ENCODE data around the gene TMEM169.

The TMEM169 gene, protein sequence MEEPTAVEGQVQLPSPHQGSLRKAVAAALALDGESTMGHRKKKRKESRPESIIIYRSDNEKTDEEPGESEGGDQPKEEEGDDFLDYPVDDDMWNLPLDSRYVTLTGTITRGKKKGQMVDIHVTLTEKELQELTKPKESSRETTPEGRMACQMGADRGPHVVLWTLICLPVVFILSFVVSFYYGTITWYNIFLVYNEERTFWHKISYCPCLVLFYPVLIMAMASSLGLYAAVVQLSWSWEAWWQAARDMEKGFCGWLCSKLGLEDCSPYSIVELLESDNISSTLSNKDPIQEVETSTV

DNA sequence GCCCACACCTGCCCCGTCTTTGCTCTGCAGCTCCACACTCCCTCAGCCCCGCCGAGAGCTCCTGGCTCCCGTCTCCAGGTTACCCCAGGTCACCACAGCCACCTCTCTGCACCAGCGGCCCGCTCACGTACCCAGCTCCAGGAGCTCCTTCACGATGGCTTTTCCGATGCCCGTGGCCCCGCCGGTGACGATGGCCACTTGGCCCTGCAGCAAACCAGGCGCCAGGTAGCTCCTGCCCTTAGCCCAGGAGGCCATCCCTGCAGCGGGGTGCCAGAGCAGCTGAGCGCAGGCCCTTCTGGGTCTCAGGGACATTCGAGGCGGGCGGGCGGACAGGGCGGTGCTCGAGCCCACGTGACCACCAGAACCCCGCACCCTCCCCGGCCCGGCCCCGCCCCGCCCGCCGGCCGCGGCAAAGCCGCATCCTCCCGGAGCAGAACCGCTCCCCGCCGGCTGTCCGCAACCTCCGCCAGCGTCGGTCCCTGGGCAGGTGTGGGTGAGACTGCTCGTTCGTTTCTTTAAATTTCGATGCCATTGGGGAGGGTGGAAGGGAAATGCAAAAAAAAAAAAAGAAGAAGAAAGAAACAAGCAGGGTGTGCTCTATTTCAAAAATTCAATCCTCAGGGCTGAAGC is at the start of gene TMEM169, which contains the start of gene PECR:
TMEM169 (plus strand) TSS at position 433 of the 630 bp plus-strand sequence. CDS start 14,045 bp downstream, outside the sequence.
PECR (minus strand) TSS at position 323 of the 630 bp plus-strand sequence; CDS start at position 255, 68 bp downstream.
- DNase-seq (ENCODE audit: low read depth in 2 of 2, low spot score in 1 of 2) = peak; percentile 32 to 61

DNA sequence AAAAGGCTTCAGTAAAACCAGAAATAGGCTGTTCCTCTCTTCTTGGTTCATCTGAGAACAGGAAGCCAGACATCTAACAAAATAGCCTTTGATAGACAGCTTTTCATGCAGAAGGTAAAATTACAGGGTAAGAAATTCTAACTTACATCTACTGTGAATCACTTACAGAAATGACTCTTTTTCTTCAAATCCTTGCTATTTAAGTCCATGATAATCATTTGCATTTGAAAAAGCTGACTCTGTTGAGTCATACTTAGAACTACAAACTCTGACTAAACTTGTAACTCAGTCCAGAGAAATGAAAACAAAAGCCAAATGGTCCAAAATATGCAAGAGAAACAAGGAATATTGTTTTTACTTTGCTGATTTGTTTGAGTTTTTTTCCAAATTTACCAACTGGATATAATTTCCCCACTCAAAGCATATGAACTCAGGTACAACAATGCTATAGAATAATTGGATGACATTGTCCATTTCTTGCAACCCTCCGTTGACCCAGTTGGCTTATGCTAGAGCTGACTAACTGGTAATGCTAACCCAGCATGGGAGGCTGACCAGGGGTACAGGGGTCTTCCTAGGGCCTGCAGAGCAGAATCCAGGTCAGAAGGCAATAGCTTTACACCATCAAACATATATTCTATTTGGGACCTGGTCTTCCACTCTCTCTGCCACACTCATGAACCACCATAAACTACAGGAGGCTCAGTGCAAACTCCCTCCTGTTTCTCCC is 49.6 kb upstream of the TMEM169 start:
- DNase-seq (ENCODE audit: low read depth in 2 of 2, low spot score in 1 of 2) = no peak

DNA sequence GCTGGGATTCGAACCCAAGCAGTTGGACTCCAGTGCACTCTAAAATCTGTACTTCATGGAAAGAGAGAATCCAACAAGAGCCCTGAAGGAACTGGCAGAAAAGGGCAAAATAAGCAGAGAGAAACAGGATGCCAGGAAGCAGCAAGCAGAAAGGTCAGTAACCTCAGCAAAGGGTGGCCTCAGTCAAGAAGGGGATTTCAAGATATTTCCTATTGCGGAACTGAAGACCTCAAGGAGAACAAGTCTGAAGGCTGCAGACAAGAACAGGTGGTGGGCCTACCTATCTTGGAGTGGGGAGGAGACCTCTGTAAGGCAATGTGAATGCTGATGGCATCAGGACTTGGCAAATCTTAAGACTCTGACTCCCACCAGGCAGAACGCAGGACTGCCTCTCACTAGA is 48.3 kb upstream of the TMEM169 start:
- DNase-seq (ENCODE audit: low read depth in 2 of 2, low spot score in 1 of 2) = no peak

DNA sequence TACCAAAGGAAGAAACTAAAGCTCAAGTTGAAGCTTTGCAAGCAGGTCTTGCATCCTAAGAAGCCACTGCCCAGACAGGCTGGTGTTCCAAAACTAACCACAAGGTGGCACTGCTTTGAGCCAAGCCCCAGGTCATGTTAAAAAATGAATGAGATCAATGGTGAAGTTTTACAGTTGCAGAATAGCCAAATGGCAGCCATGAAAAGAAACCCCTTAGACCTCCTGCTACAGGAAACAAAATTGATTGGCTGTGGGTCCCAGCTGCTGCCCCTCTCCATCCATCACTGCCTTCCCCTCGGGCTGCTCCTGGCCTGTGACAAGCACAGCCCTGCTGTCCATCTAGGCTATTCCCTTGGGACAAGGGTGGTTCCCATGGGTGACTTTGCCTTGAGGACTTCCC is 47.7 kb upstream of the TMEM169 start:
- DNase-seq (ENCODE audit: low read depth in 2 of 2, low spot score in 1 of 2) = peak; percentile 53 to 68

DNA sequence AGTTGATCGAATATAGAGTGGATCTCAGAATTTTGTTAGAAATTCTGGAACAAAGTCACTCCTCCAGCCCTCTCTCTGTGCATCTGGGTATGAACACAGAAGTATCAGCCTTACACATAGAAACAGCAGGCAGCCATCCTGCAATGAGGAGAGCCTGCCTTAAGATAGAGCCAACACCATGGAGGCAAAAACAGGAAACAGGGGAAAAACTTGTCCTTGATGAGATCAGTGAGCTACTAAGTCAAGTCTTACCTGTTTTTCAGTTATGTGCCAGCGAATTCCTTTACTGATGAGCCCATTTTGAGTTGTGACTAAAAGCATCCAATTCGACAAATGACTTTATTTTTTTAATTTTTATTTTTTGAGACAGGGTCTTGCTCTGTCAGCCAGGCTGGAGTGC is 41.8 kb upstream of the TMEM169 start:
- DNase-seq (ENCODE audit: low read depth in 2 of 2, low spot score in 1 of 2) = no peak

DNA sequence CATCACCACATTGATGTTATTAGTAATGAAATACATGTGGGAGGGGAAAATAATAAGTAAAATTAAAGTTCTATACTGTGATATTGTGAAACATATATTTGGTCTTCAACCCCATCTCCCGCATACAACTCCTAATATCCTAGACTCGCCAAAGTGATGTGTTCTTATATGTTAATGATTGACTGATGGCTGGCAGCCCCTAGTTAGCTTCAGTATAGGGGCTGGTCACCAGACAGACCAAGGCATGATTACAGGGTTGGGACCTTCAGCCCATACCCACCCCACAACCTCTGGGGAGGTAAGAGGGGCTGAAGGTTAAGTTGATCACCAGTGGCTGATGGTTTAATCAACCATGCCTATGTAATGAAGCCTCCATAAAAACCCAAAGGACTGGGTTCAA is 40.3 kb upstream of the TMEM169 start:
- DNase-seq (ENCODE audit: low read depth in 2 of 2, low spot score in 1 of 2) = no peak

DNA sequence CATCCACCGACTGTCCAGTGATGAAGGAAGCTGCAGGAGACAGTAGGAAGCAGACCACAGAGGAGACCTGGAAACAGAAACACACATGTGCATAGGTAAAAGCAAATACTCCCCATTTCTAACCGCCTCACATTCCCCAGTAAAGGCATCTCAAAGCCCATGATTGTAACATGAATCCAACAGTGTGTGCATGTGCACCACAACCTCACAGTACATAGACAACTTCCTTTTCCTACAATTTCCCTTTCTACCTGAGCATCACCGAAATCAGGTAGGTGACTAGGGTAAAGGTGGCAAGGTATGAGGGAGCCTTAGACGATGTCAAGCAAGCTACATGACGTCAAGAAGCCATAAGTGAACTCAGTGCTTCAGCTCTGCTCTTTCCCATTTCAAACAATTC is 37.8 kb upstream of the TMEM169 start:
- DNase-seq (ENCODE audit: low read depth in 2 of 2, low spot score in 1 of 2) = no peak

DNA sequence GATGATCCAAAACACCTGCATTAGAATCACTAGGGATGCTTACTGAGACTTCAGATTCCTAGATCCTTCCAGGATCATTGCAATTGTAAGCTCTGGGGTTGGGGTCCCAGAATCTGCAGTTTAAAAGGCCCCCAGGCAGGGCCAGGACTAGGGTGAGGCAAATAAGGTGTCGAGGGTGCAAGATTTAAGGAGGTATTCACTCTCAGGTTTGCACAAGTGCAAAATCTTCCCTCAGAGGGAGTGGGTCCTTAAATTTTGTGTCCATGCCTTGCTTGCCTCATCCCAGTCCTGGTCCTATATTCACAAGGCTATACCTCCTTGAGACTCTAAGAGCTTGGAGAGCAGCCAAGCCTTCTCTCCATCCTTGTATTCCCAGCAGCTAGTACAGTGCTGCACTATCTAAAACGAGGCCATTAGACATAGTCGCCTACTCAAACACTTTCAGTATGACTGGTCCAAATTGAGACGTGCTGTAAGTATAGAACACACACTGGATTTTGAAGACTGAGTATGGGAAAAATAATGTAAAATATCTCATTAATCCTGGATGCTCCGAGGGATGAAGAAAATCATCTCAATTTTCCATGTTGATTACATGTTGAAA is 36.7 kb upstream of the TMEM169 start:
- DNase-seq (ENCODE audit: low read depth in 2 of 2, low spot score in 1 of 2) = no peak

DNA sequence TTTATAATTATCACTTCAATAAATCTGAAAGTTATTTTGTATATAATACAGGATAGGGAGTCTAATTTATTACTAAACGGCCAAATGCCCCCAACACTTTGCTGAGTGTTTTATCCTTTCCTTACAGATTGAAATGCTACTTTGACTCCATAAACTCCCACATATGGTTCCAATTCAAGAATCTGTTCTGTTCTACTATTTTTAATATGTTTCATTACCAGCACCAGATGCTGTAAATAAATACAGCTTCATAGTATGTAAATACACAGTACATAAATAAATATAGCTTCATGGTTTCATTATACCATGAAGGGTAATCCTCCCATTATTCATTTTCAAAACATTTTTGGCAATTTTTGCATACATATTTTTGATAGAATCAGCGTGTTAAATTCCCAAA is 34.3 kb upstream of the TMEM169 start:
- no peak for DNase-seq (ENCODE audit: low read depth in 2 of 2, low spot score in 1 of 2)

DNA sequence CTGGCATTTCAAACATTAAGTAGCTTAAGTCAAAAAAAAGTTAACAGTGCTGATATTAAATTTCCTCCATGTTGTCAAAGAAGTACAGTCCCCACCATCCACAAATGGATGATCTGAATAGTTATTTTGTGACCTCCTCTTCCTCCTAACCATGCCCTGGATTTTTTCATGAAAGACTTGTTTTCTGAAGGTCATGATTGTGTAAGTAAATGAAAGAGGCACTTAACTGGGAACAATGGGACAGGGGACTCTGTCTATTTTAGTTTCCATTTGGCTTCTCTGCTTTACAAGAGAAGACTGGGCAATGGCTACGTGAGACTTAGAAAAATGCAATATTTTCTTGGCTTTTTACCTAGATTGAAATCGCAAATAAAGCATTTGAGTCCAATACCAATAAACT is 32.3 kb upstream of the TMEM169 start:
- DNase-seq (ENCODE audit: low read depth in 2 of 2, low spot score in 1 of 2) = no peak

DNA sequence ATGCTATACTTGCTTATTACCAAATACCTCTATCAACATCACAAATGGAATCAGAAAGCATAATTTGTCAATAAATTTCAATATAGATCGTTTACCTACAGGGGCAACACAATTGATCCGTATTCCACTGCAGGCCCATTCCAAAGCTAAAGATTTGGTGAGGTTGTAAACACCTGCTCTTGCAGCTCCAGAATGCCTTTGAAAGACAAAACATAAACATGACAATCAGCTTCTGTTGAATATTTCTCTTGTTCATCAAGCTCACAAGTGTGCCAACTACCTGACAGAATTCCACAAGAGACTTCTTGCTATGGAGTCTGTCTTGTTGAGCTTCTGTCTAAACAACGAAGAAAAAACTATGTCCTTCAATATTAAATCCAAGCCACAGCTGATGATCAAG is 30.4 kb upstream of the TMEM169 start:
- no peak for DNase-seq (ENCODE audit: low read depth in 2 of 2, low spot score in 1 of 2)

DNA sequence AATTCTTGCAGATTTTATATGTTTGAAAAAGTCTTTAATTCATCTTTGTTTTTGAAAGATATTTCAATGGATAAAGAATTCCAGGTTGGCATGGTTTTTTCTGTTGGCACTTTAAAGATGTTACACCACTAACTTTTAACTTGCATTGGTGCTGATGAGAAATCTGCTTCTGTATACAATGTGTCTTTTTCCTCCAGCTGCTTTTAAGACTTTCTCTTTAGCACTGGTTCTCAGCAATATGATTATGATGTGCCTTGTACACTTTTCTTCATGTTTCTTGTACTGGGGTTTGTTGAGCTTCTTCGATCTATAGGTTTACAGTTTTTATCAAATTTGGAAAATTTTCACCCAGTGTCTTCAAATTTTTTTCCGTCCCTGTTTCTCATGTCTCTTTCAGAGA is 29.3 kb upstream of the TMEM169 start:
- no peak for DNase-seq (ENCODE audit: low read depth in 2 of 2, low spot score in 1 of 2)

DNA sequence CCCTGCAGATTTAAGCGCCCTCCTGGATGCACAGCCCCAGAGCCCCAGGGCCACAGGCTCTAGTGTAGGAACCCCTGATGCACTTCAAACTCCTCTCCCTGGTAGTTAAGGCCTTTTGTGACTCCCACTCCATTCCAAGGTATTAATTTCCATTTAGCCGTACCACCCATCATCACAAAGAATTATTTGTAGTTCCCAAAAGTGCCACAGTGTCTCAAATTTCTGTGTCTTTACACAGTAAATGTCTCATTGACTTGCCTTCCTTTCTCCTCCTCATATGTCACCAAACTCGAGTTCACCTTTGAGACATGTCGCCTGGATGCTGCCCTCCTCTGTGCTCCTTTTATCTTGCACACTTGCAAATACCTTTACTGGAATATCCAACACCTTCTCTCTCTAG is 26.0 kb upstream of the TMEM169 start:
- DNase-seq (ENCODE audit: low read depth in 2 of 2, low spot score in 1 of 2) = no peak

DNA sequence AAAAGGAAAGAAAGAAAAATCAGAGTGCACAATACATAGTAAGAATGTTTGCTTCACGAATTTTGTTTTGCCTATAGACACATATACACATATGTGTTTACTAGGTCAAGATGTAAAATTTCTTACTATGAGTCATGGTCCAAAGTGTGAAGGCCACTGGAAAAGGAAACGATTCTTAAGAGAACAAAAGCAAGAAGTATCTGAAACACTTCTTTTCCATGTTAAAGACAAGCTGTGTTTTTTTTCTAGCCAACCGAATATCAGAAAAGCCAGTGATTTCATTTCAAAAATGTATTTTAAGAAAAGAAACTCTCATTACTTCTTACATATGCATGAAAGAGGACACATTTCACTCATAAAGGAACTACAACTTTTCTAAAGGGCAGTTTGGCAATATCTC is 25.0 kb upstream of the TMEM169 start:
- DNase-seq (ENCODE audit: low read depth in 2 of 2, low spot score in 1 of 2) = no peak

DNA sequence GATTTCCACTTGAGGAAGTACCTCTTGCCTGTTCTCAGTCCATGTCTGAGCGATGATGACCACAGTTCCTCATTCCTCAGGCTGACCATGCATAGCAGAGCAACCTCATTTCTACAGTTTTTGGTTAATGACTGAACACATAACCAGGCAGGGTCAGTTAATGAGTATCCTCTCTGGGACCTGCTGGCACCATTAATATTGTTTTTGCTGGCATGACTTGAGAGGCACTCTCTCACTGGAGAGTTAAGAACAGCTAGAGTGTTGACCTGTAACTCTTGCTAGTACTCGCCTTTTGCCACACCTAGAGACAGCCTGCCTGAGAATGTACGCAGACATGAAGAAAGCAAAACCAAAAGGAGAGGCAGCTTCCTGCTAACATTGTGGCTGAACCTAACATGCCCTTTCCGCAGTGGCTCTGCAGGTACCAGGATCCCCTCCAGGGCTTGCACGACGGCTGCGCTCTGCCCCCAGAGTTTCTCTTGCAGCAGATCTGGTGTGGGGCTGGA is 24.0 kb upstream of the TMEM169 start:
- peak in 1 of 2 donors; percentile 25 for DNase-seq (ENCODE audit: low read depth in 2 of 2, low spot score in 1 of 2)

DNA sequence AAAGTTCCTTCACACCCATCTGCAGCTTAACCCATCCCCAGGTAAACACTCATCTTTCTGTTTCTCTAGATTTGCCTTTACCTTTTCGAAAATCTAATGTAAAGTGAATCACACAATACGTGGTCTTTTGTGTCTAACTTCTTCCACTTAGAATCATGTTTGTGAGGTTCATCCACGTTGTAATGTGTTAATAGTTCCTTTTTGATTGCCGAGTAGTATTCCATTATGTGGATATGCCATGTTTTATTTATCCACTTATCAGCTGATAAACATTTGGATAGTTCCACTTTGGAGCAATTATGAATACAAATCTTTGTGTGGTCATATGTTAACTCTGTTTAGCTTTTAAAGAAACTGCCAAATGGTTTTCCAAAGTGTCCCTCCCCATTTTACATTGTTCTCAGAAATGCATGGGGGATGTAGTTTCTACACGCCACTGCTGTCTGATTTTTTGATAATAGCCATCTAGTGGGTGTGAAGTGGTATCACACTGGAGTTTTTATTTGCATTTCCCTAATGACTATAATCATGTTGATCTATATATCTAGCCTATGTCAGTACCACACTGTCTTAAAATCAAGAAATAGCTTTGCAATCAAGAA is 22.4 kb upstream of the TMEM169 start:
- no peak for DNase-seq (ENCODE audit: low read depth in 2 of 2, low spot score in 1 of 2)

DNA sequence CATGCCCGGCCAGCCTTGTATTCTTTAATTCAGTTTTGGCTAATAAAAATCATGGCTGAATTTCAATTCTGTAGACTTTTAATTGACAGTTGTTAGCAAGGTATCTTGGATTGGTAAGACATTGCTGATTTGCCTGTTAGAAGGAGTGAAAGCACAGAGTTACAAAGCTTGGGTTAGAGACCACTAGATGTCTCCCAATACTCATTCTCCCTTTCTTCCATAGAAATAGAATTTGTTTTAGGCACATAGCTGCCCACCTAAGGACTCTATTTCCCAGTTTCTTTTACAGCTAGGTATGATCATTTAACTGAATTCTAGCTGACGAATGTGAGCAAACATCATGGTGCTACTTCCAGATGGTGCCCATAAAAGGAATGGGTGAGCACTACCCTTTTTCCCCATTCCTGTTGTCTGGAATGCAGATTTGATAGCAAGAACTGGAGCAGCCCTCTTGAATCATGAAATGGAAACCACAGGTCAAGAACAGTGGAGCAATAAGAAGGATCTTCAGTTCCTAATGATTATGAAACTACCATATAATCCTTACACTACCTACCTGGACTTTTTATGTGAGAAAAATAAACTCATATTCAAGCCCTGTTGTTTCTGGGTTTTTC is 17.6 kb upstream of the TMEM169 start:
- DNase-seq (ENCODE audit: low read depth in 2 of 2, low spot score in 1 of 2) = no peak

DNA sequence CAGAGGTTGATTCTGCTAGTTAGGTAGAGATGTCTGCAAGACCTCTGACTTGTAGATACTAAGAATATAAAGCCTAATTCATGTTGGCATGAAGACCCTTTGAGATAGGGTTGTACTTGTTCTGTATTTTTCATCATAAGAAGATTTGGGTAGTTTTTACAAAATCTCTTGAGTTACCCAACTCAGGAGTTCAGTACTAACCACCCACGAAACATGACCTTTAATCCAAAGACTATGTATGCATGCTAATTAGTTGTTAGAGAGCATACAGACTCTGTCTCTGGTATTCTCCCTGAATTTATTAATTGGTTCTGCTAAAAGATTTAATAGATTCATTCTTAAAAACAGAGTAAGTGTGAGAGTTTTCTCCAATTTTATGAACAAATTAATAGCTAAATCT is 17.1 kb upstream of the TMEM169 start:
- no peak for DNase-seq (ENCODE audit: low read depth in 2 of 2, low spot score in 1 of 2)

DNA sequence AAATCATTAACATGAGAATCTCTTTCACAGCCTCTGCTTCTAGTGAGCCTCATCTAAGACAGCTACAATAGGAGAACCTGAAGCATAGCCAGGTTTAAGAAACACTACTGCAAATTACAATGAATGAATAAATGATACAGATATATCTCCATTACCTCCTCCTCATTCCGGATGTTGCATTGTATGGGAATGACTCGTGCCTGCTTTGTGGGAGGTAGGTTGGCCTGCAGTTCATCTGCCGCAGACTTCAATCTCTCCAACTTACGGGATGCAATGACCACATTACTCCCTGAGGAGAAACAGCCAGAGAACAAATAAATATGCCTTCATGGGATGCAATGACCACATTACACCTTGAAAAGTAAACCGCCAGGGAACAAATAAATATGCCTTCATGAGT is 15.5 kb upstream of the TMEM169 start:
- no peak for DNase-seq (ENCODE audit: low read depth in 2 of 2, low spot score in 1 of 2)

DNA sequence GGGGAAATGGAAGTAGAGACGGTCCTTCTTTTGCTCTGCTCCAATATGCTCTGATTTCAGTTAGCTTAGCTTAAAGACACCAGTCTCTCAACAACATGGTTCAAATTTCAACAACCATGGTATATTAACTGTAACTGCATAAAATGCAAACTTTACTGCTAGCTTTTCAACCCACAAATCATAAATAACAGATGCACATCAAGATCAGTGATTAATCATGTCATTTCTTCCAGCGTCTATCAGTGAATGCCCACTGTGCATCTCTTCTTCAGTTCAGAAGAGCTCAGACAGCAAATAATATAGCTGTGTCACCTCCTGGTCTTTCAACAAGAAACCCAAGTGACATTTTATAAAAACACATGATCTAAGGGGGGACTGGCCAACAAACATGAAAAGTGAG is 12.7 kb upstream of the TMEM169 start:
- DNase-seq (ENCODE audit: low read depth in 2 of 2, low spot score in 1 of 2) = no peak

DNA sequence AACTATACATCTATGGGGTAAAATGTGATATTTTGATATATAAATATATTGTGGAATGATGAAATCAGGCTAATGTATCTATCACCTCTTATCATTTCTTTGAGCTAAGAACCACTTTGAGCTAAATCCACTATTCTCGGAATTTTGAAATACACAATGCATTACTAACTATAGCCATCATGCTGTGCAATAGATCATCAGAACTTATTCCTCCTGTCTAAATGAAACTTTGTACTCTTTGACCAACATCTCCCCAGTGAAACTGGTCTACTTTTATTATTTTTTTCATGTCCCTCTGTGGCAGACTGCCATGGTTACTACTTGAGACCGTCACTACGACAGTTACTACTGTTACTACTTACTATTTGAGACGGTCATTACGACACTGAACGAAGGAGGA is 11.5 kb upstream of the TMEM169 start:
- no peak for DNase-seq (ENCODE audit: low read depth in 2 of 2, low spot score in 1 of 2)

All from stimulated activated CD8-positive, alpha-beta memory T cell treated with anti-CD3 and anti-CD28 coated beads, Interleukin-4, amount 100 ng/mL, for 1 hour (primary cell).